Measurements from ENCODE around the gene NRXN3. TPM values are rescaled to one million over a fixed set of nuclear protein-coding genes. Genes with fewer than 3 reads are reported as not detected.

The NRXN3 gene
- total RNA-seq, 1 experiment from 2014 or later: not detected

- Histone ChIP-seq H3K9me2 (ENCODE audit: insufficient read depth) (no peaks in the 10 kb centered on the region), H3K4me2 (ENCODE audit: low read length) (no peak overlapping the region), H3K79me2 (ENCODE audit: insufficient read depth, low read length) (no peaks in the 10 kb centered on the region), H3K4me3 (replicated peaks in 1 of 2; ENCODE audit: low read depth in 1 of 2, low read length in 2 of 2) (no peak overlapping the region), H4K20me1 (ENCODE audit: insufficient read depth) (no peaks in the 10 kb centered on the region), H3K4me1 (ENCODE audit: control insufficient read depth in 1 of 2, insufficient read depth in 2 of 2, low read length in 2 of 2) (no peaks in the 10 kb centered on the region), H3K27me3 (ENCODE audit: insufficient read depth, low read length) (no peaks in the 10 kb centered on the region), H3K9me3 (ENCODE audit: control insufficient read depth in 1 of 2, insufficient read depth in 1 of 2, low read depth in 1 of 2, low read length in 2 of 2) (peaks cover 0 to 14% of the 10 kb centered on the region in 2 experiments; a peak in 2 of 4 replicates), H3K27ac (ENCODE audit: low read depth, low read length) (no peak overlapping the region), H3K9ac (ENCODE audit: low read length) (no peak overlapping the region), H3K36me3 (ENCODE audit: control insufficient read depth in 1 of 2, insufficient read depth in 2 of 2, low read length in 2 of 2) (no peaks in the 10 kb centered on the region), H2AFZ (ENCODE audit: low read depth, low read length, poor library complexity, severe bottlenecking) (no peak overlapping the region)
- intact Hi-C loops (cut with micrococcal nuclease): no loop called here
- ChIA-PET POLR2A (no interaction called here), CTCF (no interaction called here), RAD21 (ENCODE audit: low non-redundant PET in 1 of 2, low total read pairs in 2 of 2, uncharacterized antibody in 2 of 2, unreplicated experiment in 2 of 2) (no interaction called here)
- DNase-seq (ENCODE audit: low read depth, low spot score): no peak
- no peak for ATAC-seq
- TF ChIP-seq REST (IDR thresholded peaks at IDR 0.05; ENCODE audit: low read depth): no peak
- TF ChIP-seq EZH2phosphoT487 (IDR thresholded peaks at IDR 0.05; ENCODE audit: borderline replicate concordance): no peak
- TF ChIP-seq ATF3 (IDR thresholded peaks at IDR 0.05): no peak
- TF ChIP-seq POLR2A (IDR thresholded peaks at IDR 0.05; ENCODE audit: borderline replicate concordance, extremely low read depth, insufficient read depth, insufficient read length): no peak
- no peak for TF ChIP-seq POLR2AphosphoS5 (IDR thresholded peaks at IDR 0.05; ENCODE audit: low read depth, low read length)
- no peak for TF ChIP-seq CEBPB (IDR thresholded peaks at IDR 0.05; ENCODE audit: low read depth)
- TF ChIP-seq CBX3 (IDR thresholded peaks at IDR 0.05; ENCODE audit: low read depth): no peak
- no peak for TF ChIP-seq SP1 (IDR thresholded peaks at IDR 0.05; ENCODE audit: low read depth)
- no peak for TF ChIP-seq SRF (IDR thresholded peaks at IDR 0.05; ENCODE audit: low read depth)
- no peak for TF ChIP-seq EGR1 (IDR thresholded peaks at IDR 0.05; ENCODE audit: low read depth)
- TF ChIP-seq RAD21 (IDR thresholded peaks at IDR 0.05; ENCODE audit: low read depth): no peak
- no peak for TF ChIP-seq YY1 (IDR thresholded peaks at IDR 0.05; ENCODE audit: extremely low read depth, insufficient replicate concordance, low read depth, low read length)
- TF ChIP-seq ZBTB33 (IDR thresholded peaks at IDR 0.05; ENCODE audit: extremely low read depth, insufficient replicate concordance, low read length): no peak
- TF ChIP-seq TCF7L2 (IDR thresholded peaks at IDR 0.05; ENCODE audit: borderline replicate concordance, extremely low read depth, insufficient read depth, insufficient read length): no peak
- no peak for TF ChIP-seq ZNF274 (IDR thresholded peaks at IDR 0.05; ENCODE audit: low read depth, low read length)
- TF ChIP-seq JUND (IDR thresholded peaks at IDR 0.05): no peak
- no peak for TF ChIP-seq FOSL1 (IDR thresholded peaks at IDR 0.05; ENCODE audit: low read depth)
- TF ChIP-seq ZFX (IDR thresholded peaks at IDR 0.05): no peak
- TF ChIP-seq EZH2 (IDR thresholded peaks at IDR 0.05): no peak
- BruUV-seq (replicated peaks): no TSS peak
These were observed 1669.9 kb downstream of the NRXN3 start for GRCh38 chr14:79840103-79840502.

Measured in HCT116 (cell line).